Astrocyte of the hippocampus (primary cell): ENCODE data around the gene CCDC177.

Experiments used
- DNase-seq: peaks from one replicate; pipeline ENCODE4 v3.0.0; 2011; ENCODE audit warnings: low read depth, low spot score

The CCDC177 gene

GRCh38 chr14:69569859-69570258 is 4.8 kb downstream of the CCDC177 start:
- DNase-seq = no peak

GRCh38 chr14:69567563-69567962 is 7.1 kb downstream of the CCDC177 start:
- DNase-seq = no peak

- no peak for DNase-seq
Measured at GRCh38 chr14:69561893-69562292, 12.8 kb downstream of the CCDC177 start.

GRCh38 chr14:69560826-69561225 is 13.8 kb downstream of the CCDC177 start:
- no peak for DNase-seq

- peak; percentile 67 for DNase-seq
Measured at GRCh38 chr14:69559581-69560011, 15.1 kb downstream of the CCDC177 start.

GRCh38 chr14:69558774-69559173 is 15.9 kb downstream of the CCDC177 start:
- no peak for DNase-seq

GRCh38 chr14:69554500-69554899 is 20.2 kb downstream of the CCDC177 start:
- peak; percentile 26 for DNase-seq

GRCh38 chr14:69553252-69553651 is 21.4 kb downstream of the CCDC177 start:
- peak; percentile 29 for DNase-seq

GRCh38 chr14:69551511-69551910 is 23.2 kb downstream of the CCDC177 start:
- no peak for DNase-seq

- DNase-seq = no peak
Measured at GRCh38 chr14:69548566-69548965, 26.1 kb downstream of the CCDC177 start.

- DNase-seq = peak; percentile 73
Measured at GRCh38 chr14:69547701-69548348, 26.8 kb downstream of the CCDC177 start.

GRCh38 chr14:69543341-69544115 is 31.1 kb downstream of the CCDC177 start:
- peak; percentile 83 for DNase-seq

GRCh38 chr14:69542311-69542710 is 32.4 kb downstream of the CCDC177 start:
- DNase-seq = no peak

- DNase-seq = no peak
Measured at GRCh38 chr14:69540654-69541335, 33.9 kb downstream of the CCDC177 start.

GRCh38 chr14:69539631-69540410 is 34.9 kb downstream of the CCDC177 start:
- no peak for DNase-seq

GRCh38 chr14:69538766-69539165 is 35.9 kb downstream of the CCDC177 start:
- DNase-seq = no peak

GRCh38 chr14:69537900-69538299 is 36.8 kb downstream of the CCDC177 start:
- no peak for DNase-seq

- no peak for DNase-seq
Measured at GRCh38 chr14:69536971-69537370, 37.7 kb downstream of the CCDC177 start.

- DNase-seq = peak; percentile 73
Measured at GRCh38 chr14:69535230-69535848, 39.3 kb downstream of the CCDC177 start.

- no peak for DNase-seq
Measured at GRCh38 chr14:69532561-69533340, 41.9 kb downstream of the CCDC177 start.

- DNase-seq = no peak
Measured at GRCh38 chr14:69531135-69531534, 43.5 kb downstream of the CCDC177 start.
